Frontal cortex (tissue), 4 donors: ENCODE data around the gene PLEKHM3. TPM values are rescaled to one million over a fixed set of nuclear protein-coding genes. Genes with fewer than 3 reads are reported as not detected.

Experiments used
- DNase-seq, 2 donors: peaks; one replicate each; pipeline ENCODE4 v3.0.0; 2012; ENCODE audit warnings: low spot score in 2 of 2
- FAIRE-seq: peaks from 2 replicates; lab custom pipeline; 2012; peaks lifted over from hg19 to GRCh38; lab: Jason Lieb, UNC
- total RNA-seq: library from RNA; depleted of rRNA; stranded (reverse); fragments of >200 nt; gene quantifications from one replicate; pipeline ENCODE4 v1.2.3, GENCODE V29; 2014
- donor health status: control.
- donor health status: control.
- donor health status: control.

The PLEKHM3 gene
- total RNA-seq, 1 donor from 2014 or later: 34.6 TPM

GRCh38 chr2:208000701-208001395, 24.5 kb downstream of the PLEKHM3 start:
- FAIRE-seq: no peak
- DNase-seq: no peak

GRCh38 chr2:207996848-207997247, 28.5 kb downstream of the PLEKHM3 start:
- DNase-seq (no peak), FAIRE-seq (no peak)

- DNase-seq: no peak
- FAIRE-seq: no peak
Measured at GRCh38 chr2:207995887-207996286, 29.4 kb downstream of the PLEKHM3 start.

GRCh38 chr2:207993151-207993763, 32.1 kb downstream of the PLEKHM3 start:
- no peak for FAIRE-seq

GRCh38 chr2:207991944-207992343, 33.4 kb downstream of the PLEKHM3 start:
- DNase-seq (no peak), FAIRE-seq (no peak)

More at GRCh38 chr2:207993151-207993763, 32.1 kb downstream of the PLEKHM3 start:
- DNase-seq: no peak

- no peak for FAIRE-seq
- no peak for DNase-seq
Measured at GRCh38 chr2:207990784-207991183, 34.5 kb downstream of the PLEKHM3 start.

- FAIRE-seq (no peak), DNase-seq (no peak)
Measured at GRCh38 chr2:207988975-207989374, 36.4 kb downstream of the PLEKHM3 start.

- FAIRE-seq (no peak), DNase-seq (no peak)
Measured at GRCh38 chr2:207987025-207987716, 38.2 kb downstream of the PLEKHM3 start.

- FAIRE-seq: no peak
- no peak for DNase-seq
Measured at GRCh38 chr2:207984765-207985480, 40.4 kb downstream of the PLEKHM3 start.

GRCh38 chr2:207983641-207984042, 41.7 kb downstream of the PLEKHM3 start:
- no peak for DNase-seq
- no peak for FAIRE-seq

GRCh38 chr2:207978177-207978948, 47.0 kb downstream of the PLEKHM3 start:
- no peak for DNase-seq
- no peak for FAIRE-seq

GRCh38 chr2:207975921-207976320, 49.4 kb downstream of the PLEKHM3 start:
- no peak for DNase-seq
- FAIRE-seq: no peak

- FAIRE-seq (no peak), DNase-seq (no peak)
Measured at GRCh38 chr2:207974216-207974605, 51.1 kb downstream of the PLEKHM3 start.

- no peak for FAIRE-seq
- DNase-seq: no peak
Measured at GRCh38 chr2:207970826-207971180, 54.5 kb downstream of the PLEKHM3 start.

GRCh38 chr2:207970147-207970825, 55.0 kb downstream of the PLEKHM3 start:
- no peak for FAIRE-seq
- DNase-seq: no peak

GRCh38 chr2:207969249-207969648, 56.1 kb downstream of the PLEKHM3 start:
- no peak for FAIRE-seq
- DNase-seq: no peak

GRCh38 chr2:207967121-207967520, 58.2 kb downstream of the PLEKHM3 start:
- FAIRE-seq: no peak
- DNase-seq: no peak

GRCh38 chr2:207960911-207961310, 64.4 kb downstream of the PLEKHM3 start:
- no peak for DNase-seq

GRCh38 chr2:207960090-207960489, 65.2 kb downstream of the PLEKHM3 start:
- no peak for DNase-seq
- no peak for FAIRE-seq

More at GRCh38 chr2:207960911-207961310, 64.4 kb downstream of the PLEKHM3 start:
- no peak for FAIRE-seq
